Endodermal cell (in vitro differentiated cells): Measurements from ENCODE around the gene WDR26. TPM values are rescaled to one million over a fixed set of nuclear protein-coding genes. Genes with fewer than 3 reads are reported as not detected.
"Not testable (repeated sequence)": the region's sequence is repeated elsewhere in the genome, so short reads cannot be mapped to it uniquely, and the experiment has no call there.

ENCODE experiments used
- DNase-seq: peaks from one replicate; pipeline ENCODE4 v3.0.0-alpha.2; 2017
- H3K27ac ChIP-seq: 2 replicates; pipeline ENCODE4 v1.5.1; 2013; ENCODE audit warnings: mild to moderate bottlenecking, low read depth, low read length, moderate library complexity
- H3K27me3 ChIP-seq: 2 replicates; pipeline ENCODE4 v1.6.1; 2013; ENCODE audit warnings: mild to moderate bottlenecking, low read length, moderate library complexity; ENCODE audit not compliant: insufficient read depth, control insufficient read depth, poor library complexity, severe bottlenecking
- H3K36me3 ChIP-seq: 2 replicates; pipeline ENCODE4 v1.7.0; 2013; ENCODE audit warnings: mild to moderate bottlenecking, low read length, moderate library complexity; ENCODE audit not compliant: control insufficient read depth, insufficient read depth
- H3K4me1 ChIP-seq: one replicate; pipeline ENCODE4 v1.7.0; 2013; ENCODE audit warnings: low read length; ENCODE audit not compliant: control insufficient read depth, insufficient read depth
- H3K4me3 ChIP-seq: 2 replicates; pipeline ENCODE4 v1.5.1; 2013; ENCODE audit warnings: mild to moderate bottlenecking, low read length, moderate library complexity
- H3K9ac ChIP-seq: 2 replicates; pipeline ENCODE4 v1.6.1; 2013; ENCODE audit warnings: mild to moderate bottlenecking, low read length, moderate library complexity; ENCODE audit not compliant: poor library complexity, severe bottlenecking; ENCODE audit errors: extremely low read depth
- H3K9me3 ChIP-seq: 2 replicates; pipeline ENCODE4 v1.6.1; 2013; ENCODE audit warnings: mild to moderate bottlenecking, low read length, moderate library complexity; ENCODE audit not compliant: control insufficient read depth
- H3K27ac Mint-ChIP-seq: 2 replicates; pipeline ENCODE4 v1.8.0; 2020; ENCODE audit warnings: mixed read lengths
- H3K27me3 Mint-ChIP-seq: 2 replicates; pipeline ENCODE4 v1.8.0; 2021; ENCODE audit warnings: mild to moderate bottlenecking, mixed read lengths; ENCODE audit not compliant: insufficient read depth
- H3K36me3 Mint-ChIP-seq: 2 replicates; pipeline ENCODE4 v1.8.0; 2020; ENCODE audit warnings: low read depth, mixed read lengths
- H3K4me1 Mint-ChIP-seq: 2 replicates; pipeline ENCODE4 v1.8.0; 2020; ENCODE audit warnings: mixed read lengths
- H3K4me3 Mint-ChIP-seq: 2 replicates; pipeline ENCODE4 v1.8.0; 2020; ENCODE audit warnings: mild to moderate bottlenecking, moderate library complexity, mixed read lengths
- H3K9me3 Mint-ChIP-seq: 2 replicates; pipeline ENCODE4 v1.8.0; 2020; ENCODE audit warnings: mild to moderate bottlenecking, mixed read lengths
- CTCF ChIP-seq: fragments of 200-600 bp; sonication (generic); conservative IDR thresholded peaks from 2 replicates; pipeline ENCODE4 v1.5.0; 2021; ENCODE audit warnings: antibody characterized with exemption, mild to moderate bottlenecking
- WGBS, 2 experiments: methylation state at CpG; one replicate each; pipeline versions ENCODE4 v1.1.5 to v1.1.7; 2013; ENCODE audit warnings: missing lambda C conversion rate in 2 of 2, mixed read lengths in 1 of 2; ENCODE audit not compliant: insufficient coverage in 1 of 2, insufficient read length in 1 of 2; 5-methylcytosine and 5-hydroxymethylcytosine counted together
- total RNA-seq, 2 donors: library from RNA; stranded (reverse); fragmentation: NEBNext Ultra II Directional in 1 of 2; extraction: Animal tissue kit (Norgen Biotek cat#: 25700) in 1 of 2; gene quantifications; 2 replicates in 1 of 2; 3 replicates in 1 of 2; pipeline ENCODE4 v1.2.1, GENCODE V29; 2021

Gene WDR26
- total RNA-seq, 2 donors from 2014 or later: 75.9 to 79.0 TPM

- no peaks in the 10 kb centered on the region for H3K27me3 ChIP-seq
- H3K4me3 Mint-ChIP-seq: no peak overlapping the region
- 79% methylated on average over 1 of the region's 3 CpGs; no CpG with 5 or more reads in 1 of the 2 experiments for WGBS, 2 experiments
- peaks cover 24% of the 10 kb centered on the region for H3K4me1 Mint-ChIP-seq
- H3K9me3 Mint-ChIP-seq: no peaks in the 10 kb centered on the region
- no peak overlapping the region for H3K4me3 ChIP-seq
- H3K4me1 ChIP-seq: peaks cover 3% of the 10 kb centered on the region
- TF ChIP-seq CTCF: no peak
- H3K36me3 ChIP-seq: peaks cover 59% of the 10 kb centered on the region
- no peak overlapping the region for H3K9ac ChIP-seq
- no peak for DNase-seq
- peaks cover 49% of the 10 kb centered on the region for H3K36me3 Mint-ChIP-seq
- H3K27me3 Mint-ChIP-seq: no peaks in the 10 kb centered on the region
- no peaks in the 10 kb centered on the region for H3K9me3 ChIP-seq
- H3K27ac Mint-ChIP-seq: no peak overlapping the region
- H3K27ac ChIP-seq: no peak overlapping the region
Observed at GRCh38 chr1:224429616-224430326, 4.8 kb downstream of the WDR26 start.

- not testable (repeated sequence) for H3K27ac ChIP-seq, H3K27me3 ChIP-seq, H3K4me1 ChIP-seq, H3K27ac Mint-ChIP-seq, H3K27me3 Mint-ChIP-seq, DNase-seq, H3K9ac ChIP-seq, H3K9me3 Mint-ChIP-seq, H3K4me3 Mint-ChIP-seq, H3K4me3 ChIP-seq, H3K9me3 ChIP-seq
- Mint-ChIP-seq H3K4me1 (peaks cover 24% of the 10 kb centered on the region), H3K36me3 (peaks cover 59% of the 10 kb centered on the region)
- peaks cover 70% of the 10 kb centered on the region for H3K36me3 ChIP-seq
- WGBS, 2 experiments: 87 to 95% methylated on average over 5 to 7 of the region's 7 CpGs
Observed at GRCh38 chr1:224428713-224429112, 5.9 kb downstream of the WDR26 start.

DNA sequence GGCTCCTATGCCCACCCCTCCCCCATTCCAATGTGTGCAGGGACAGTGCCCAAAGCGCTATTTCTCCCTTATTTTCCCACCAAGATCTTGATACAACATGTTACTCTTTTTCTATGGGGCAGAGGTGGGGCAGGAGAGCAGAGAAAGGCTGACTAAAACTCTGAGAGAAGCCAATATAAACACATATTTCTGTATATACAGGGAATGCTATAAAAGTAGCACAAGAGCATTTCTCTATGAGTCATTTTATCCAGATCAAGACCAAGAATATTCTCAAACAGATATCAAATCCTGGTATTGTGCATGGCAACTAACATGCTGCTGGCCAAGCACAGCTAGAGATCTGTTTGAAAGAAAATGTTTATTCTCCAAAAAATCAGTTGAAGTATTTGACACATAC is 7.3 kb downstream of the WDR26 start:
- Histone ChIP-seq H3K27me3 (no peaks in the 10 kb centered on the region), H3K9ac (no peak overlapping the region), H3K9me3 (no peaks in the 10 kb centered on the region), H3K4me3 (no peak overlapping the region), H3K27ac (no peak overlapping the region), H3K36me3 (peaks cover 84% of the 10 kb centered on the region), H3K4me1 (peaks cover 3% of the 10 kb centered on the region)
- Mint-ChIP-seq H3K4me1 (peaks cover 14% of the 10 kb centered on the region), H3K27me3 (no peaks in the 10 kb centered on the region), H3K27ac (peak overlapping the region; percentile 64), H3K4me3 (no peak overlapping the region), H3K36me3 (peaks cover 71% of the 10 kb centered on the region), H3K9me3 (no peaks in the 10 kb centered on the region)
- DNase-seq: no peak
- no peak for TF ChIP-seq CTCF
- WGBS, 2 experiments: 100% methylated on average over 1 of the region's 1 CpG; no CpG with 5 or more reads in 1 of the 2 experiments

DNA sequence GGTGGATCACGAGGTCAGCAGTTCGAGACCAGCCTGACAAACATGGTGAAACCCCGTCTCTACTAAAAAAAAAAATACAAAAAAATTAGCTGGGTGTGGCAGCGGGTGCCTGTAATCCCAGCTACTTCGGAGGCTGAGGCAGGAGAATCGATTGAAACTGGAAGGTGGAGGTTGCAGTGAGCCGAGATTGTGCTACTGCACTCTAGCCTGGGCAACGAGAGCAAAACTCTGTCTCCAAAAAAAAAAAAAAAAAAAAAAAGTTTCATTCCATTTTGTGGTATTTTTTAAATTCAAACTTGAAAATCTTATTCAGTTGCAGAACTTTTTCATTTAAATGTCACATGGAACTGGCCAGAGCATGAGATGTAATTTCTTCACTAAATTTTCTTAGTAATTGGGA is 7.7 kb downstream of the WDR26 start:
- H3K9me3 Mint-ChIP-seq, H3K4me1 ChIP-seq, H3K4me3 Mint-ChIP-seq, H3K27me3 ChIP-seq, H3K9ac ChIP-seq, DNase-seq, H3K27me3 Mint-ChIP-seq, H3K9me3 ChIP-seq, H3K4me3 ChIP-seq, H3K27ac Mint-ChIP-seq, H3K27ac ChIP-seq: not testable (repeated sequence)
- WGBS, 2 experiments: 94 to 100% methylated on average over 1 to 7 of the region's 8 CpGs
- Mint-ChIP-seq H3K4me1 (peaks cover 10% of the 10 kb centered on the region), H3K36me3 (peaks cover 76% of the 10 kb centered on the region)
- H3K36me3 ChIP-seq: peaks cover 88% of the 10 kb centered on the region
